Measurements from ENCODE around the gene GPR61.
A peak's percentile ranks its signal among the peaks of the same experiment; 100 is the strongest.

Gene GPR61

DNA sequence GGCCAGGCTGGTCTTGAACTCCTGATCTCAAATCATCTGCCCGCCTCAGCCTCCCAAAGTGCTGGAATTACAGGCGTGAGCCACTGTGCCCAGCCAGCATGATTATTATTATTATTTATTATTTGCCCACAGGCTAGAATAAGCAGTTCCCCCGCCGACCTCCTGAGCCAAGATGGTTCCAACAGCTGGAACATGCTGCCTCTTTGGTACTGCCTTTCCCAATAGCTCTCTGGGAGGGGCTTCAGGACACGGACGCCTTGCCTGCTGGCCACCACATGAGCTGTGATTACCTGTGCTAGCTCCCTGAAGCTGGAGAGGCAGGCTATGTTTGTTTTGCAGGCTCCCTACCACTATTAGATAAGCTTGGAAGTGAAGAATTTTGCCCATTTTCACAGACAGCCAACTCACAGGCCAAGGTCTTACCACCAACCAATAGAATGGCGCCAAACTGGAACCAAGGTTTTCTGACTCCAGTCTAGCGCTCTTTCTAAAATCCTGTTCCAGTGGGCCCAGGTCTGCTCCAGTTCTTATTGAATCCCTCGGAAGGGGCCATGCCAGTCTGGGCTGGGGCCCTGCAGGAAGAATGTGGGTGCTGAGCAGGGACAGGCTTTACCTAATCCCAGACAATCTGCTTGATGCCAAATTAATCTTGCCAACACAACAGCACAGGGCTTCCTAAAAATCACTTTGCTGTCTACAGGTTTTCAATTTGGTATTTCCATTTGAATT is 2.1 kb upstream of the GPR61 start:
- DNase-seq, result no peak

DNA sequence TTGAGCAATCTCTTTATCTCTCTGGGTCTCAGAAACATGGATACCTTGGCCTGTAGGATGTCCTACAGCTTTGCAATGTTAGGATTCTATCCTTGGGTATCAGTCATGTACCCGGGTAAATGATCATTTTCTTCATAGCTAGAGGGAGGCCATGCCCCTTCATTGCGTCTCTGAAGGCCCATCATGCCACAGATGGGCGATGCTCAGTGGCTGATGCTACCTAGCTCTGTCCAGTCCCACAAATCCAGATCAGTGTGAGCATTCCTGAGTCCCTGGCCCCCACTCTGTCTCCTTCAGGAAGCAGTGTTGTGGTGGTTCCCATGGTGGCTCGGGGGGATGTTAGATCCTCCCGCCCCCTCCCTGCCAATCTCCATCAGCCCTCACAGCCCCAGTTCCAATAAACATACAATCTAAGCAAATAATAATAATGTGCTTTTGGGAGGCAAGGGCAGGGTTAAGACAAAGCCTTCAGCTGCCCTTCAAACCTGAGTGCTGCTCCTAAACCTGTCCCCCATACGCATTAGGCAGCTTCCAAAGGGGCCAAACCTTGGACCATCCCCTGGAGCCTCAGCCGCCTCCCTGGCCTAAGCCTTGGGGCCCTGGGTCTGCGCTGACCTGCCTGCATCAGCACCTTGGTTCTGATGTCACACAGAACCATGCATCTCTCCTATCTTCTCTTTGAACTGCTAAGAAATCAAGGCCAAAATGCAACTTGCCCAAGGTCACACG is 681 bp upstream of the GPR61 start:
- no peak for DNase-seq

DNA sequence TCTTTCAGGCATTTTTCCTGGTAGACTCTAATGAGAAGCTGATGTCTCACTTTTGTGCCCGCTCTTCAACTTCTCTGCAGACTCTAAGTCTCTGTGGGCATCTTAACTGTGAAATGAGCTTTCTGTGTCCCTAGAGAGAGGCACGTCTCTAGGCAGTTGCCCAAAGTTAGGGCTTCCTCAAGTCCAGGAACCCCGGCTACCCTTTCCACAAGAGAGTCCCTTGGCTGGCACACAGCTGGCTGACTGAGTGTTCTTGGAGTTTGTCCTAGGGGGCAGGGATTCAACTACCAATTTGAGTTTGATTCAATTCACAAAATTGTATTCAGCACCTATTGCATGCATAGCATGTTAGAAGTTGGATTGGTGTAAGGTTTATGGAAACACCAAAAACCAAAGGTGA is 1.4 kb downstream of the GPR61 start:
- no peak for DNase-seq

DNA sequence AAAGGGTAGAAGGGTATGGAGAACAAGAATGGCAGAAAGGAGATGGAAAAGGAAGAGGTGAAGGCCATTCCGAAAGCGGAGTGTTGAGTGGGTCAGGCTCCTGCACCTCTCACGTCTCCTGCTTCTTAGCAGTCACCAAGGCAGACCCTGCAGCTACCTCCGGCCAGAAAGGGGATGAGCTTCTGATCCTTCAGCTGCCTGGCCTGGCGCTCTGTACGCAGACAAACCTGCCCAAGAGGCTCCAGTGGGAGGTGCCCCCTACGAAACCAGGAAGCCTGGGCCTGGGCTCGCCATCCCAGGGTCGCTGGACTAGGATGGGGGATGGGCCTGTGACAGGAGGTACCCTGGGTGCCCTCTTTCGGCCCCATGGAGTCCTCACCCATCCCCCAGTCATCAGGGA is 3.0 kb downstream of the GPR61 start:
- DNase-seq, result no peak

DNA sequence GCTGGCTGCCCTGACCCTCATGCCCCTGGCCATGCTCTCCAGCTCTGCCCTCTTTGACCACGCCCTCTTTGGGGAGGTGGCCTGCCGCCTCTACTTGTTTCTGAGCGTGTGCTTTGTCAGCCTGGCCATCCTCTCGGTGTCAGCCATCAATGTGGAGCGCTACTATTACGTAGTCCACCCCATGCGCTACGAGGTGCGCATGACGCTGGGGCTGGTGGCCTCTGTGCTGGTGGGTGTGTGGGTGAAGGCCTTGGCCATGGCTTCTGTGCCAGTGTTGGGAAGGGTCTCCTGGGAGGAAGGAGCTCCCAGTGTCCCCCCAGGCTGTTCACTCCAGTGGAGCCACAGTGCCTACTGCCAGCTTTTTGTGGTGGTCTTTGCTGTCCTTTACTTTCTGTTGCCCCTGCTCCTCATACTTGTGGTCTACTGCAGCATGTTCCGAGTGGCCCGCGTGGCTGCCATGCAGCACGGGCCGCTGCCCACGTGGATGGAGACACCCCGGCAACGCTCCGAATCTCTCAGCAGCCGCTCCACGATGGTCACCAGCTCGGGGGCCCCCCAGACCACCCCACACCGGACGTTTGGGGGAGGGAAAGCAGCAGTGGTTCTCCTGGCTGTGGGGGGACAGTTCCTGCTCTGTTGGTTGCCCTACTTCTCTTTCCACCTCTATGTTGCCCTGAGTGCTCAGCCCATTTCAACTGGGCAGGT is 3.8 kb downstream of the GPR61 start:
- no peak for DNase-seq

DNA sequence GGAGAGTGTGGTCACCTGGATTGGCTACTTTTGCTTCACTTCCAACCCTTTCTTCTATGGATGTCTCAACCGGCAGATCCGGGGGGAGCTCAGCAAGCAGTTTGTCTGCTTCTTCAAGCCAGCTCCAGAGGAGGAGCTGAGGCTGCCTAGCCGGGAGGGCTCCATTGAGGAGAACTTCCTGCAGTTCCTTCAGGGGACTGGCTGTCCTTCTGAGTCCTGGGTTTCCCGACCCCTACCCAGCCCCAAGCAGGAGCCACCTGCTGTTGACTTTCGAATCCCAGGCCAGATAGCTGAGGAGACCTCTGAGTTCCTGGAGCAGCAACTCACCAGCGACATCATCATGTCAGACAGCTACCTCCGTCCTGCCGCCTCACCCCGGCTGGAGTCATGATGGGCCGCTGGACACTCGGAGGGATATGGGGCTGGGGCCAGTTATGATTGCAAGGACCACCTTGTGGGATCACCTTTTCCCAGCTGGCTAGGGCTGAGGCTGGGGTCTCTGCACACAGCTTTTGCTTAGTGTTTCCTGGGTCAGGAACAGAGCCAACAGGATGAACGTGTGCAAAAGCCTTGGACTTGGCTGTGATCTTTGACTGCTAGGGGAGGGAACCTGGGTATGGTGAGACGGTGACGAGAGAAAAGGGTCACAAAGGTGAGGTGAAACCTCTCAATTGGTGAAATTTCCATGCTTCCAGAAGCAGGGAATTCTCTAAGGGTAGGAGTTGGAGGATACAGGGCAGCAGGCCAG is 4.5 kb downstream of the GPR61 start:
- DNase-seq, result peak; percentile 46

DNA sequence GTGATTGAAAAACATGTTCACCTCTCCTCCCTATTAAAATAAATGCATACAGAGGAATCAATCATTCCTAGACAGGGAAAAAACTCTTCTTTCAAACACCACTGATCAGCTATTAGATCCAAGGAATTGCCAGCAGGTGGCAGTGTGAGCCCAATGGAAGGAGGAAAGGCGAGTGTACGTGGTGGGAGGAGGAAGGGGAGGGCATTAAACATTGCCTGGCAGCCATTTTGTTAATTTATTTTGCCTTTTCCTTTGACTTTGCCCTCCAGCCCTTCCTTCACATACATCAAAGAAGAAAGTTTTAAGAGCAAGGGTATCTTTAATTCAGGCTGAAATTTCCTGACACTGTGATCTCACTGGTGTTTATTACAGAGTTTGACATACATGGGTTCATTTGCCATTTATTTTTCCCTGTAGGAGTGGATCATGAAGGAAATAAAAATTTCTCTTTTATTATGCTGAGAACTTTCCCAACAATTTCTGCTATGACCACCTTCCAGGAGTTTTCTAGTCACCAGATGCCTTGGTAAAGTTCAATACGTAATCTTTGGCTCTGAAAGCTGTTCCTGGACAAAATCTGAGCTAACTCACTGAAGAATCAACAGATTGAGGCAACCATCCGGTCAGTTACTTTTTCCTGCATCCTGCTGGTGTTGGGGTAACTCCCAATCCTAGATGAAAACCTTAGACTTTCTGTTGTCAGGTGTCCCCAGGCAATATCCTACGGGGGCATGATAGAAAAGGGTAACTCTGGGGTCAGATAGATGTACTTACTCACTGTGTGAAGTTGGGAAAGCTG is 6.8 kb downstream of the GPR61 start:
- DNase-seq, result peak; percentile 92

DNA sequence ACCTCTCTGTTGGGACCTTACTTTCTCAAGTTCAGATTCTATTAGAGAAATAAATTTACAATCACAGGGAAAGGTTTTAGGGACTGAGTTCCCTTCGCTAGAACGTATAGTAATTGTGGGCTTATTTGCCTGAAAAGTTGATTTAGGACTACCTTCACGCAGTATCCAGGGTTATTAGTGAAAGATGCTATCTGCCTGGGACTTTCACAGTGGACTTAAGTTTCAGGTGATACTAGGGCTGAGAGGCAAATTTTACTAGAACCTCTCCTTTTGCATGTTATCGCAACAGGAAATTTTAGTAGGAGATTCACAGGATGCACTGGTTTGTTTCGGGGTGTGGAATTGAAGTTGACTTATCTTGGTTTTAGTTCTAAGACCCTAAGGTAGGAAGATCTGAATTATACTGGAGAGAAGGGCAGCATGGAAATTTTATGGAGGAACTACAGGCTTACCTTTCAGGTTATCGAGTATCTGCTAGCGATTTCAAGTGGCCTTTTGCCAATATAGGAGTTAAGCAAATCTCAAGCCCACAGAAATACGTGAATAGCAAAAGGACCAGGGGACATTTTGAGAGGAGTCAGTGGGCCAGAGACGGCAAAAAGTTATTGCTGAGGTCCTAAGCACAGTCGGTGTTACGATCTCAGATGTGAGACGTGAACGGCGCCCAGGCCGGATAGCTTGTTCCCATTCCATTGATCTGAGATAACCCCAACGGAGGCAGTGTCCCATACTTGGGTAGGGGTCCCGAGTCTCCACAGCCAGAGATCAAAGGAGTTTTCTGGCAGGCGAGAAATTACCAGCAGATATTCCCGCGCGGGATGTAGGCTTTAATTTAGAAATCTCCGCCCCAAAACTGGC is 8.0 kb downstream of the GPR61 start:
- no peak for DNase-seq

DNA sequence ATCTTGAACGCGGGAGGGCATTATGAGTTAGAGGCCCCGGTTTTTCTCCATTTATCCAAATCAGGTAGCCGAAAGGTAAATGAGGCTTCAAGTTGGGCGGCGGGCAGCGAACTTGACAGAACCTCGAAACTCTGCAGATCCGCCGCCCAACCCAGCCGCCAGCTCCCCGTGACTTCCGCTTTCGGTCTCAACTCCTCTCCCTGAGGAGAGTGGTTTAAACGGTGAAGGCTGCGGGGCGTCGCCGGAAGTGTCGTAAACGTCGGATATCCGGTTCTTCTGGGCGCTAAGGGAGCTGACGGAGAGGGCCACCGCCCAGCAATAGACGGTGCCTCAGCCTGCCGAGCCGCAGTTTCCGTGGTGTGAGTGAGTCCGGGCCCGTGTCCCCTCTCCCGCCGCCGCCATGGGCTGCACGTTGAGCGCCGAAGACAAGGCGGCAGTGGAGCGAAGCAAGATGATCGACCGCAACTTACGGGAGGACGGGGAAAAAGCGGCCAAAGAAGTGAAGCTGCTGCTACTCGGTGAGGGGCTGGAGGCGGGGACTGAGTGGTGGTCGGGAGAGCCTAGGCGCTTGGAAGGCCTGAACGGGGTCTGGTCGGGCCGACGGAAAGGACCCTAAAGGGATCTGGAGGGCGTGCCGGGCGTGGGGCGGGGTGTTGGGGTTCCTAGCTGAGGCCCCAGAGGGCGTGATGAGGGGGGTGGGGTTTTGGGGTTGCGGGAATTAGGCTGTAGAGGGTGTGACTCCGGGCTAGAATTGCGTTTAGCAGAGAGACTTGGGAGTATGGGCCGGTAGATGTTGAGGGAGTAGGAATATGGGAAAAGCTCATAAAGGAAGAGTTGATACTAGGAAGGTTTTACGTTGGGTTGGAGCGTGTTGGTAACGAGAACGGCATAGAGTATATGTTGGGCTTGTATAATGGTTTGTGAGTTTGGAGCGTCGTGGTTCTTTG is 8.9 kb downstream of the GPR61 start, which contains the start of gene GNAI3:
Gene GNAI3, plus strand, starts transcription at position 295 of the 947 bp plus-strand sequence. Its CDS starts 106 bp downstream, at position 401.
- peak; percentile 95 for DNase-seq

DNA sequence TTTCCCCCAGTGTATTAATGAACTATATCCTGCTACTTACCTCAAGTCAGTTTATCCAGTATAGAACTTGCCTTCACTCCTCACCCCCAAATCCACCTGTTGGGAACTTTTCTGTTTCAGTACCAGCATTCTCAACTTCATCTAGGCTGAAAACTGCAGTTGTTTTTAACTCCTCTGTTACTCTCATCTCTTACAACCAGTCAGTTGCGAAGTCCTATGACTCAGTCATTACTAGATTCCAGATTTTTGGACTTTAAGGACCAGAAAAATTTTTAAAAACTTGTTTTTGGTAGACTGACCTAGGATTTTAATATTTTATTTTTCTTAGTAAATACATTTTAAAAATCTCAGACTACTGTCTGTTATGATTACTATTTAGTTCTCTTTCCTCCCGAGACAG is 16.9 kb downstream of the GPR61 start:
- DNase-seq, result no peak

DNA sequence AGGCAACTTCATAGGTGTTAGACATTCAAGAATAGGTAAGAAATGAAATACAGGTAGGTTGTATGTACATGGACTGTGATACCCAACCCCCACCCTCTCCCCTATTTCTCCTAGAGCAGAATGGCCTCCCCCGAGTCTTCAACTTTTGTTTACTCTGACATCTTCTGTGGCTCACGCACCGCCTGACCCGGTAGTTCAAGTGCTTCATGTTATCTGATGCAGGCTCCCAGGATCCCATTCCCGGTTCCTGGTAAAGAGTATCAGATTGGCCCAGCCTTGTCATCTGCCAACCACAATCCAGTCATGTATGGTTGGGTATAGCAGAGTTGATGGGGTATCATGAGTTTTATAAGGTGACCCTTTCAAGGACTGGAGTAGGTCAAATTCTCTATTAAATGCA is 17.8 kb downstream of the GPR61 start:
- no peak for DNase-seq

DNA sequence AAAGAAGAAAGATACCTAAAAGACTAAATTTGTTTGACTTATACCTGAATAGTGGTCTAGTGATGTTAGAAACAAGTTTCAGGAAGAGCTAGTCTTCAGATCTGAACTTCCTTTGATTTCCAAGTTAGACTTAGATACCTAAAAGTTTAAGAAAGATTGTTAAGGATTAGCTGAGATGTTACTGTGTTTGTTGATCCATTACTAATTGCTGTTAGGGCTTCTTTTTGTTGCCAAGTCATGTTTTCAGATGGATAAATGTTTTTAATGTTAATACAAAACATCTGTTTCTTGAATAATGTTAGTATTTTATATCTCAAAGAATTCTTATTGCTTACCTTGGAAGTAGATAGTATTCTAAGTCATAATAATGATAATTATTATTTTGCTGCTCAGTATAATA is 20.3 kb downstream of the GPR61 start:
- DNase-seq, result no peak

DNA sequence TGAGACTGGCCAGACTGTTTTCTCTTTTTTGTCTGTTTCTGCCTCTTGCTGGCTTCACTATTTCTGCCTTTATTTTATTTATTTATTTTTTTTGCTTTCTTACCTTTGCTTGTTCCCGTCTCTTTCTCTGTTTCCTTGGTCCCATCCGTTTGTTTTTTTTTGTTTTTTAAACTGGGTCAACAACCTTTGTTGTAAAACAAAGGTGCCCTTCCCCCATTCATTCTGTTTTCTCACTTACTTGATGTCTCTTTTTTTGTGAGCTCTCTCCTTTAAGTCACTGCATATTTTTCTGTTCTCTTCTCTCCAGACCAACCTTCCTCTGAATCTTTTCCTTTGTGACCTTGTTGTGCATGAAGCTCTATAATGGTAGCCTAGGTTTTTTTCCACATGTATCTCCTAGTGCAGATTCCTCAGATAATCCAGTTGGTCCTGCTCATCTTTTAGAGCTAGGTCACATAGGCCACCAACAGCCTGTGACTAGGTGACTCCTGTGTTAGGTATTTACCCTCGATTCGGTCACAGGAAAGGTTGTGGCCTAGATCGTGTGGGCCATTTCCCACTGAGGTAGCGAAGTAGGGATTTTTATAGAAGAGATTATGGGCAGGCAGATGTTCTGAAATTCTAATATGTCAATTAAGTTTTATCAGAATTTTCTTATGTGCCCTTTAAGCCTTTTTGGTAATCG is 24.7 kb downstream of the GPR61 start:
- DNase-seq, result no peak

DNA sequence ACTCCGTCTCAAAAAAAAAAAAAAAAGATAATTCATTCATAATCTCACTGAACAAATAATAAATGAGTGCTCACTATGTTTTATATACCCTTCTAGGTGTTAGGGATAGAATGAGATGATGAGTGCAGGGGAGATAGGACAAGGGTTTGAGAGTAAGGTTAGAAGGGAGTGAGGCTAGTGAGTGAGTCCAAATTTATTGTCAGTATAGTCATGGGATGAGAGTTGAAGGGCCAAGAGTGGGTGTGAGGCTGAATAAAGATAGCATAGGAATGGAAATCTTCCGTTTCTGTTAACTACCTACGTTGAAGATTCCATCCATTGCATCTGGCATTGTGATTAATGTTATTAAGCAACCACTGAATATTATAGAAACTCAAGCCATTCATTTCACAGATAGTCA is 25.6 kb downstream of the GPR61 start:
- no peak for DNase-seq

DNA sequence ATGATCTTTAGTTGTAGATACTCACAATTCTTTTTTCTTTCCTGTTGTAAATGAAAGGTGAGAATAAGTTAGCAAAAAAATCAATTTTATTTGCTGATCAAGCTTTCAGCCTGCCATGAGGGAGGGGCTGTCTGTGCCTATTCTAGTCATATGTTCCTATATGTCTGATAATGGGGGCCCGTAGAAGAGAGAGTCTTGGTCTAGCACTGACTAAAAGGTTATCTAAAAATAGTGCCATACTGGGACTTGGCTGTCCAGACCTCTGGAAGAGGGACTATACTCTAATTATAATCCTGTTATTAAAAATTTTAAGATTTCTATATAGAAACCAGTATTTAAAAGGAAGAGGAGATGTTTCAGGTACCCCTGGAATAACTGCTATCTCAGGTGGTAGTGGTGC is 27.3 kb downstream of the GPR61 start:
- DNase-seq, result no peak

DNA sequence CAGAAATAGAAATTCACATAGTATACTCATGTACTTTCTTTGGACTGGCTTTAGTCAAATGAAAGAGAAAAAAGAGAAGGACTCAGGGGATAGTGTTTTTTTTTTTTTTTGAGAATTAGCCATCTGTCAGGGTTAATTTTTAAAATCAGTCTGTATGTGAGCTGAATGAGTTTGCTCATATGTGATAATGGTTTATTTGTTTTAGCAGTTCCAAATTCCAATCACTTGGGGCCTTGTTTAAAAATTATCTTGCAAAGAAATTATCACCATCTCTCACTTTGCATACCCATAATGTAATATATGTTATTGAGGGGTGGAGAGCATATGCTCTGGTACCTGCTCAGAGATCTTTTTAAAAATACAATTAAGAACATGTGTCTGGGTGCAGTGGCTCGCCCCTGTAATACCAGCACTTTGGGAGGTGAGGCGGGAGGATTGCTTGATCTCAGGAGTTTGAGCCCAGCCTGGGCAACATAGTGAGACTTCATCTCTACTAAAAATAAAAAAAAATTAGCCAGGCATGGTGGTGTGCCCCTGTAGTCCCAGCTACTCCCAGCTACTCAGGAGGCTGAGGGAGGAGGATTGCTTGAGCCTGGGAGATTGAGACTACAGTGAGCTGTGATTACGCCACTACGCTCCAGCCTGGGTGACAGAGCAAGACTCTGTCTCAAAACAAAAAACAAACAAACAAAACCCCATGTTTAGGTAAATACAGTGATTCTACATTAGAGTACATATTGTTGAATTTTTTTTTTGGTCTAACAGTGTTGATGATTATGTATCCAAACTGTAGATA is 28.4 kb downstream of the GPR61 start:
- DNase-seq, result no peak

DNA sequence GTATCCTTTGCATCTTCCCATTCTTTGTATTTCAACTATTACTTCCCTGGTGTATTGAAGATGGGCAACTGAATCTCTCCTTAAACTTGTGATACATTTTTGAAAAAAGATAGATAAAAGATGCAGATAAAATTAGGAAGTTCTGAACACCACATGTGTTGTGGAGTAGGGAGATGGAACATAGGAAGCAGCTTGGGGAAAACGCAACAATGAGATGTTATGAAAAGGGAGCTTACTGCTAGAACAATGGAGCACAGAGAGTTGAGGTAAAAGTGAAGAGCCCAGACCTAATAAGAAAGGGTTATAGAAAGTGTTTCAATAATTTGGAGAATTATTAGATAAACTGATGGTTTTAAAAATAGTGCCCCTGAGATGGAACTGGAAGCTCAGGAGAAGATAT is 29.7 kb downstream of the GPR61 start:
- no peak for DNase-seq

DNA sequence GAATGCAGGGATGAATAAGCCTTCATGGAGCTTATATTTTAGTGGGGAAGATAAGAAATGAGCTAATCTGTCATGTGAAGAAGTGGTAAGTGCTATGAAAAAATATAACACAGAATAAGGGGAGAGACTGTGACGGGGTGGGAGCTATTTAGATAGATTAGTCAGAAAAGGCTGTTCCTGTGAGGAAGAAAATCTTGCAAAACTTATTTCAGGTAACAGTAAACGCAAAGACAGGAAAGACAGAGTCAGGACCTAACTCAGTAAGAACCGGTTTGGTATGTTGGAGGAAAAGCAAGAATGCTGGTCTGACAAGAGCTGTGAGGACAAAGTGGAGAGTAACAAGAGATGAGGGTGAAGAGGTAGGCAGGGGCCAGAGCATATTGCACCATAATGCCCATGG is 30.7 kb downstream of the GPR61 start:
- no peak for DNase-seq

DNA sequence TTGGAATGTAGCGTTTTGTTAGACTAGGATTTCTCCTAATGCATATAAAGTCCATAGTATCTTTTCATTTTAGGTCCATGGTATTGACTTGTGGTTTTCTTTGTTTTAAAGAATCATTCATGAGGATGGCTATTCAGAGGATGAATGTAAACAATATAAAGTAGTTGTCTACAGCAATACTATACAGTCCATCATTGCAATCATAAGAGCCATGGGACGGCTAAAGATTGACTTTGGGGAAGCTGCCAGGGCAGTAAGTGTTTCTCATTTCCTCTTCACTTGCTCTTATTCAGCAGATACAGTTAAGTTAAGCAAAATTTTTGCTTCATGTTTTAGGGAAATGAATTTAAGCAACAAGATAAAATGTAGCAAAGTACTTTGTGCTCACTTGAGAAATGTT is 34.1 kb downstream of the GPR61 start:
- DNase-seq, result no peak

Data from activated CD8-positive, alpha-beta memory T cell treated with anti-CD3 and anti-CD28 coated beads for 24 hours (primary cell).